HUES48 (cell line): ENCODE results near the gene CFAP53.

ENCODE experiments used
- H3K27ac ChIP-seq: one replicate; pipeline ENCODE4 v1.7.0; 2013; ENCODE audit warnings: low read depth, low read length, inconsistent platforms
- H3K27me3 ChIP-seq: 2 replicates; pipeline ENCODE4 v1.6.1; 2013; ENCODE audit warnings: mild to moderate bottlenecking, low read length; ENCODE audit not compliant: control insufficient read depth, insufficient read depth
- H3K36me3 ChIP-seq: 2 replicates; pipeline ENCODE4 v1.6.1; 2013; ENCODE audit warnings: low read length; ENCODE audit not compliant: control insufficient read depth, insufficient read depth
- H3K4me1 ChIP-seq: 2 replicates; pipeline ENCODE4 v1.6.1; 2013; ENCODE audit warnings: mild to moderate bottlenecking, low read length; ENCODE audit not compliant: control insufficient read depth, insufficient read depth
- H3K4me3 ChIP-seq: 2 replicates; pipeline ENCODE4 v1.5.1; 2013; ENCODE audit warnings: mild to moderate bottlenecking, low read depth, low read length
- H3K9ac ChIP-seq: 2 replicates; pipeline ENCODE4 v1.6.1; 2013; ENCODE audit warnings: mild to moderate bottlenecking, low read depth, low read length, moderate library complexity
- H3K9me3 ChIP-seq: 2 replicates; pipeline ENCODE4 v1.6.1; 2013; ENCODE audit warnings: low read length; ENCODE audit not compliant: control insufficient read depth, insufficient read depth

Gene CFAP53

GRCh38 chr18:50177294-50177992 is 88.9 kb downstream of the CFAP53 start:
- Histone ChIP-seq H3K4me1 (no peaks in the 10 kb centered on the region), H3K4me3 (no peak overlapping the region), H3K9me3 (no peaks in the 10 kb centered on the region), H3K27ac (no peak overlapping the region), H3K27me3 (no peaks in the 10 kb centered on the region), H3K9ac (no peak overlapping the region), H3K36me3 (no peaks in the 10 kb centered on the region)
